Gastrocnemius medialis (tissue), 4 donors: ENCODE results near the gene ODC1.

Source experiments
- CTCF ChIP-seq, 5 experiments: fragments of 450-650 bp in 3 of 5; fragments of 200-600 bp in 2 of 5; sonication (generic) in 2 of 5; IDR thresholded peaks in 4 of 5; conservative IDR thresholded peaks in 1 of 5; 1 replicate in 4 of 5; 2 replicates in 1 of 5; pipeline ENCODE4 v1.5.1; 2016 to 2019; ENCODE audit warnings: antibody characterized with exemption in 5 of 5, mild to moderate bottlenecking in 3 of 5, moderate library complexity in 3 of 5
- POLR2A ChIP-seq, 2 donors: fragments of 450-650 bp; IDR thresholded peaks; one replicate each; pipeline ENCODE4 v1.6.1; 2017; ENCODE audit warnings: antibody characterized with exemption in 2 of 2, mild to moderate bottlenecking in 2 of 2, moderate library complexity in 2 of 2

- TF ChIP-seq CTCF (IDR thresholded peaks at IDR 0.05 in 4 of 5, conservative IDR thresholded peaks at IDR 0.05 in 1 of 5) = no peak
- TF ChIP-seq POLR2A (IDR thresholded peaks at IDR 0.05) = no peak
These were observed 36.6 kb downstream of the ODC1 start for GRCh38 chr2:10411557-10411956.
